K562 (cell line): ENCODE results near the gene OLIG2. TPM values are rescaled to one million over a fixed set of nuclear protein-coding genes. Genes with fewer than 3 reads are reported as not detected.

ENCODE experiments used
- ATAC-seq: fragments of 200-7000 bp; cut with Tn5 transposase; 3 replicates; pipeline ENCODE4 v1.9.1; 2020; ENCODE audit warnings: moderate library complexity
- BruUV-seq: library from RNA; stranded (reverse); fragments of 400-500 nt; replicated peaks from 2 replicates; lab custom pipeline; 2021; lab: Mats Ljungman, UMichigan
- CTCF ChIA-PET: fragments of 300-600 bp; formaldehyde crosslinking; extraction: SDS; loops from one replicate; lab custom pipeline; 2021; ENCODE audit warnings: low intra/inter-chr PET ratio; lab: Yijun Ruan, JAX
- POLR2A ChIA-PET: fragments of 300-600, 350-650 bp; sonication (Branson Sonifier 250); formaldehyde crosslinking; extraction: SDS; loops from one replicate; lab custom pipeline; 2021; ENCODE audit warnings: antibody characterized with exemption, inconsistent platforms; lab: Yijun Ruan, JAX
- DNase-seq, 4 experiments: peaks; one replicate each; pipeline versions ENCODE4 v3.0.0 to v3.0.0-alpha.2; 2011 to 2018; ENCODE audit warnings: low spot score in 3 of 4, mixed read lengths in 3 of 4; ENCODE audit errors: extremely low read depth in 1 of 4
- FAIRE-seq: peaks from 2 replicates; lab custom pipeline; 2011; peaks lifted over from hg19 to GRCh38; lab: Jason Lieb, UNC
- H2AFZ ChIP-seq: 2 replicates; pipeline ENCODE4 v1.6.0; 2011; ENCODE audit warnings: low read depth, low read length, control low read depth, inconsistent platforms
- H3K27ac ChIP-seq: fragments of 200-600 bp; 3 replicates; pipeline ENCODE4 v1.8.0; 2011; ENCODE audit warnings: low read depth, mild to moderate bottlenecking, control low read depth, inconsistent platforms, low read length, moderate library complexity, mixed read lengths; ENCODE audit errors: extremely low read depth
- H3K27me3 ChIP-seq, 2 experiments: fragments of 300-600 bp in 1 of 2; 2 replicates in 1 of 2; 3 replicates in 1 of 2; pipeline versions ENCODE4 v1.6.0 to v1.8.0; 2011; ENCODE audit warnings: inconsistent platforms in 2 of 2, low read length in 2 of 2, mild to moderate bottlenecking in 1 of 2, mixed read lengths in 1 of 2, moderate library complexity in 1 of 2; ENCODE audit not compliant: control insufficient read depth in 2 of 2, insufficient read depth in 2 of 2
- H3K36me3 ChIP-seq: fragments of 300-600 bp; 3 replicates; pipeline ENCODE4 v1.8.0; 2011; ENCODE audit warnings: mild to moderate bottlenecking, low read length, inconsistent platforms; ENCODE audit not compliant: control insufficient read depth, insufficient read depth
- H3K4me1 ChIP-seq, 2 experiments: fragments of 200-600 bp in 1 of 2; replicated peaks in 1 of 2; 2 replicates in 1 of 2; 3 replicates in 1 of 2; pipeline versions ENCODE4 v1.5.1 to v1.8.0; 2011; ENCODE audit warnings: inconsistent platforms in 2 of 2, low read length in 2 of 2, mild to moderate bottlenecking in 1 of 2, mixed read lengths in 1 of 2, moderate library complexity in 1 of 2; ENCODE audit not compliant: control insufficient read depth in 2 of 2, insufficient read depth in 2 of 2
- H3K4me2 ChIP-seq: 2 replicates; pipeline ENCODE4 v1.6.1; 2011; ENCODE audit warnings: low read length, control low read depth, inconsistent platforms, mixed read lengths; ENCODE audit not compliant: insufficient read depth
- H3K4me3 ChIP-seq: fragments of 200-600 bp; sonication (generic), shearing (Covaris generic); 2 replicates; pipeline ENCODE4 v1.5.1; 2016; ENCODE audit warnings: control low read depth, inconsistent platforms
- H3K79me2 ChIP-seq: fragments of 200-600 bp; 3 replicates; pipeline ENCODE4 v1.8.0; 2011; ENCODE audit warnings: low read length, inconsistent platforms; ENCODE audit not compliant: control insufficient read depth, insufficient read depth
- H3K9ac ChIP-seq, 2 experiments: 2 replicates each; pipeline versions ENCODE4 v1.6.0 to v1.6.1; 2011; ENCODE audit warnings: low read depth in 2 of 2, low read length in 2 of 2, control low read depth in 1 of 2, inconsistent platforms in 1 of 2, mild to moderate bottlenecking in 1 of 2, mixed read lengths in 1 of 2; ENCODE audit not compliant: insufficient read depth in 1 of 2
- H3K9me1 ChIP-seq: one replicate; pipeline ENCODE4 v1.6.0; 2011; ENCODE audit warnings: inconsistent platforms, mild to moderate bottlenecking, low read length, moderate library complexity; ENCODE audit not compliant: control insufficient read depth, insufficient read depth
- H3K9me3 ChIP-seq: replicated peaks from 2 replicates; pipeline ENCODE4 v1.5.1; 2011; ENCODE audit warnings: low read depth, low read length, inconsistent platforms; ENCODE audit not compliant: control insufficient read depth, insufficient read depth
- H4K20me1 ChIP-seq: replicated peaks from 2 replicates; pipeline ENCODE4 v1.6.1; 2011; ENCODE audit warnings: low read length, inconsistent platforms, mixed read lengths; ENCODE audit not compliant: control insufficient read depth, insufficient read depth
- CBX1 ChIP-seq: sonication (generic); IDR thresholded peaks from 2 replicates; pipeline ENCODE4 v1.6.1; 2016; ENCODE audit warnings: antibody characterized with exemption, low read depth, mild to moderate bottlenecking
- E2F3 ChIP-seq: fragments of 250-450 bp; sonication (Bioruptor Pico); IDR thresholded peaks from 2 replicates; pipeline ENCODE4 v1.4.0; 2020; ENCODE audit warnings: mild to moderate bottlenecking
- GATAD2B ChIP-seq: fragments of 450-650 bp; IDR thresholded peaks from 2 replicates; pipeline ENCODE4 v1.6.1; 2017; ENCODE audit warnings: mild to moderate bottlenecking, borderline replicate concordance
- IRF9 ChIP-seq: fragments of 450-650 bp; IDR thresholded peaks from 2 replicates; pipeline ENCODE4 v1.6.1; 2016; ENCODE audit warnings: missing biosample characterization, missing genetic modification characterization
- TFE3 ChIP-seq: fragments of 450-650 bp; formaldehyde crosslinking; IDR thresholded peaks from 2 replicates; pipeline ENCODE4 v1.4.0; 2020; ENCODE audit warnings: mild to moderate bottlenecking, mixed read lengths
- THAP7 ChIP-seq: fragments of 250-450 bp; sonication (Bioruptor Pico); IDR thresholded peaks from 2 replicates; pipeline ENCODE4 v1.5.0; 2021
- ZBTB34 ChIP-seq: fragments of 250-450 bp; sonication (Bioruptor Pico); IDR thresholded peaks from 2 replicates; pipeline ENCODE4 v1.8.0; 2021; ENCODE audit warnings: mild to moderate bottlenecking, moderate library complexity
- ZNF408 ChIP-seq: fragments of 250-450 bp; sonication (Bioruptor Pico); IDR thresholded peaks from 2 replicates; pipeline ENCODE4 v1.4.0; 2020; ENCODE audit warnings: low read depth, mild to moderate bottlenecking, moderate library complexity
- ZNF707 ChIP-seq: fragments of 250-450 bp; sonication (Bioruptor Pico); conservative IDR thresholded peaks from 2 replicates; pipeline ENCODE4 v1.8.0; 2022; ENCODE audit warnings: inconsistent platforms, mild to moderate bottlenecking, moderate library complexity
- WGBS: fragments of 100-300 bp; shearing (Covaris generic); methylation state at CpG from one replicate; pipeline ENCODE4 v1.1.6; 2016; ENCODE audit warnings: low coverage, mixed read lengths; ENCODE audit not compliant: insufficient coverage; ENCODE audit errors: missing lambda C conversion rate; 5-methylcytosine and 5-hydroxymethylcytosine counted together
- in situ Hi-C: fragments of 300-500 bp; cut with MboI; formaldehyde crosslinking; loops from 4 replicates; pipeline ENCODE4 v1.15.0; 2018; ENCODE audit warnings: inconsistent platforms, mixed read lengths
- intact Hi-C: fragments of 100-400 bp; cut with micrococcal nuclease; formaldehyde crosslinking; loops from 2 replicates; pipeline ENCODE4 v1.14.2; 2022
- polyA plus RNA-seq, 8 experiments: library from polyadenylated mRNA; depleted of rRNA in 4 of 8; stranded (reverse) in 5 of 8; unstranded in 3 of 8; fragments of >200 nt; fragmentation: Nextera tagmentation in 2 of 8; fragmentation: Illumina TruSeq in 1 of 8; extraction: Ambion mirVana in 2 of 8; extraction: Trizol in 1 of 8; gene quantifications; 2 replicates each; pipeline versions ENCODE4 v1.2.1 to v1.2.3, GENCODE V29; 2011 to 2014; ENCODE audit warnings: inconsistent platforms in 1 of 8, missing spikeins in 1 of 8
- total RNA-seq, 7 experiments: library from RNA; depleted of rRNA in 6 of 7; stranded (reverse); fragments of >200 nt in 6 of 7; fragmentation: Illumina TruSeq in 2 of 7; extraction: Trizol in 2 of 7; gene quantifications; 2 replicates each; pipeline versions ENCODE4 v1.2.1 to v1.2.3, GENCODE V29; 2011 to 2021; ENCODE audit warnings: low replicate concordance in 1 of 7

The OLIG2 gene
- total and polyA plus RNA-seq, 9 of the 15 experiments (the other 6 are each of a cell fraction or from before 2014, with no cell fraction given): not detected

- Histone ChIP-seq H3K4me2 (no peak overlapping the region), H3K4me3 (no peak overlapping the region), H3K4me1 (peaks cover 0 to 10% of the 10 kb centered on the region in 2 experiments; a peak in 1 of 5 replicates), H3K79me2 (no peaks in the 10 kb centered on the region), H3K27me3 (peaks cover 61 to 86% of the 10 kb centered on the region in 2 experiments), H4K20me1 (peaks cover 8% of the 10 kb centered on the region; the same call in 1 of the 2 replicates), H3K27ac (no peak overlapping the region), H3K9me1 (no peaks in the 10 kb centered on the region), H3K36me3 (no peaks in the 10 kb centered on the region), H3K9ac (no peak overlapping the region), H2AFZ (no peak overlapping the region), H3K9me3 (no peaks in the 10 kb centered on the region)
- in situ Hi-C loops (no loop called here), intact Hi-C loops (no loop called here)
- TF ChIP-seq E2F3 (CRISPR knock-in tag): no peak
- FAIRE-seq (no peak), DNase-seq (no peak), ATAC-seq (no peak)
- 2% methylated on average over 13 of the region's 15 CpGs for WGBS
- ChIA-PET CTCF (no interaction called here), POLR2A (no interaction called here)
- no TSS peak for BruUV-seq
These were observed 2.5 kb downstream of the OLIG2 start for GRCh38 chr21:33028287-33028670.

GRCh38 chr21:33028773-33029384, 3.1 kb downstream of the OLIG2 start:
- Histone ChIP-seq H3K36me3 (no peaks in the 10 kb centered on the region), H3K79me2 (no peaks in the 10 kb centered on the region), H3K4me2 (no peak overlapping the region), H3K9me1 (no peaks in the 10 kb centered on the region), H3K4me3 (no peak overlapping the region), H2AFZ (no peak overlapping the region), H4K20me1 (peaks cover 8% of the 10 kb centered on the region; the same call in 1 of the 2 replicates), H3K27me3 (peaks cover 55 to 86% of the 10 kb centered on the region in 2 experiments), H3K4me1 (peaks cover 0 to 9% of the 10 kb centered on the region in 2 experiments; a peak in 1 of 5 replicates), H3K9me3 (no peaks in the 10 kb centered on the region), H3K27ac (no peak overlapping the region), H3K9ac (no peak overlapping the region)
- BruUV-seq: no TSS peak
- in situ Hi-C loops: no loop called here
- CTCF ChIA-PET: no interaction called here
- FAIRE-seq (no peak), ATAC-seq (no peak), DNase-seq (no peak)
- intact Hi-C loops: no loop called here
- POLR2A ChIA-PET: no interaction called here
- under 1% methylated on average over 28 of the region's 28 CpGs for WGBS
- TF ChIP-seq ZNF707 (CRISPR knock-in tag) (no peak), THAP7 (CRISPR knock-in tag) (no peak), ZNF408 (CRISPR knock-in tag) (no peak), ZBTB34 (no peak), GATAD2B (no peak), CBX1 (no peak), TFE3 (CRISPR knock-in tag) (peak; percentile 59), IRF9 (tag) (no peak)
- TF ChIP-seq, all 486 proteins: peak for 1
